Measurements from ENCODE around the gene ZFAND3.
"Not testable (repeated sequence)": the region's sequence is repeated elsewhere in the genome, so short reads cannot be mapped to it uniquely, and the experiment has no call there.

The ZFAND3 gene

DNA sequence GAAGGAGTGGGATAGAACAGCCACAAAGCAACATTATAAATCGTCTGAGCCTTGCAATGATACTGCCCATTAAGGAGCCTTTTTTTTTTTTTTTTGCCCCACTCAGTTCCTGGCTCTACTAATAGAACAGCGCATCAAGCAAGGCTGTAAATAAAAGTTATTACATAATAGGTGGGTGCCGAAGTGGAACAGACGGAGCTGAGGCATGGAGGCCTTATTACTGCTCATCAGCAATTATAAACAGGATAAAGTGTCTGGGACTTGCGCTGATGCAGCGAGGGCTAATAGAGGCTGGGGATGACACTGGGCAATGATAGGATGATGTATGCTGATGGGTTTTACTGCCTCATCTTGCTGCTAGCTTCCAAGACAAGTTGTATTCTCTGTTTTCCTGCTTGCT lies 272.1 kb downstream of the ZFAND3 start:
- DNase-seq (ENCODE audit: low spot score) = no peak

DNA sequence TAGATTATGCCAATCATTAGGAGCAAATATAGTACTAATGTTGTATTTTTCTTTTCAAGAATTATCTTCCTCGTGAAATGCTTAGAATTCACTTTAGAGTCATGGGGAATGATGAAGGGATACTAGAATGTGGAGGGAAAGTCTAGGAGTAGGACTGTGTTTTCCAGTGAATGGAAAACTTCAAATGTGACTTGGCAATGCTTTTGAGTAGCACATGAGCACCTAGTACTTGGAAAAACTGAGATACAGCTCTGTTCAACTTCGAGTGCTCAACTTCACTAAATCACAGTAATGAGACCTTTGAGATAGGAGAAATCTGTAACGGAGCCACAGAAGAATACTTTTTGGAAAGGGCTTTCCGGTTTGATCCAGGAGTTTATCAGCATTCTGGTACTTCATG lies 272.9 kb downstream of the ZFAND3 start:
- DNase-seq (ENCODE audit: low spot score) = no peak

GRCh38 chr6:38092964-38093363 lies 273.4 kb downstream of the ZFAND3 start:
- no peak for DNase-seq (ENCODE audit: low spot score)

GRCh38 chr6:38095054-38095453 lies 275.5 kb downstream of the ZFAND3 start:
- no peak for DNase-seq (ENCODE audit: low spot score)

GRCh38 chr6:38099221-38099620 lies 279.7 kb downstream of the ZFAND3 start:
- no peak for DNase-seq (ENCODE audit: low spot score)

GRCh38 chr6:38100380-38100779 lies 280.9 kb downstream of the ZFAND3 start:
- no peak for DNase-seq (ENCODE audit: low spot score)

DNA sequence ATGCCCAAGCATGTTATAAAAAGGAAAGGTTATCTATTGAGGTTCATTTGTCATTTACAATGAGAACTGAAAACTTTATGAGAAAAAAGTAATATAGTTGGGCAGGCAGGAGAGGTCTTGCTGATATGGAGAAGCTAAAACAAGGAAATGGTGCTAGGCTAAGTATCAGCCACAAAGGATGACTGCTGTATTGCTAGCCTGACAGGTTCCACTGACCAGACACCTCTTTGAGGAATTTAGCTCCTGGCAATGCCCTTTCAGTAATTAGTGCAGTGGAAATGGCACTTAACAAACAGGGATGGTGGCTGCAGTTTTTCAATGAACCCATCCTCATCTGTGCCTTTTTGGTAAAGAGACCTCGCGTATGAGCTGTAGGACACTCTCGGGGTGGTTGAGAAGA lies 284.4 kb downstream of the ZFAND3 start:
- DNase-seq (ENCODE audit: low spot score) = no peak

- DNase-seq (ENCODE audit: low spot score) = no peak
Observed at GRCh38 chr6:38105066-38105465, 285.5 kb downstream of the ZFAND3 start.

GRCh38 chr6:38107073-38107472 lies 287.5 kb downstream of the ZFAND3 start:
- DNase-seq (ENCODE audit: low spot score) = no peak

DNA sequence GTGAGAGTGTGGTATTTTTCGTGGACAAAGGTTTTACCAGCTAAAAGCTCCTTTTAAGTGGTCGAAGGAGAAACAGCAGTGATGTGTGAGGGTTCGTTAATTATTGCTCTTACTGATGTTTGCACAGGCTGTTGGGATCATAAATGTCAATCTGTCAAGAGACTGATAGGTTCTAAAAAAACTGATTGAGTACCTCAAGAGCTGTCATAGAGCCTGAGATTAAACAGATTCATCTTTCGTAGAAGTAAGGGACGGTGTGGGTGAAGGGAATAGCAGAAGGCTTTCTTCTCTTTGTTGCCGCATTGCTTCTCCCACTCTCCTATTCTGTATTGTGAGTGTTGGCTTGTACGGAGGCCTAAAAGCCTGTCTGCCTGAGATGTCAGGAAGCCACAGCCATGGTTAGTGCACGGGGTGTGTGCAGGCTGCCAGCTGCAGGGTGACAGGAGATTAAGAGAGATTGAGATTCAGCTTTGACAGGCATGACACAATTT lies 291.0 kb downstream of the ZFAND3 start:
- DNase-seq (ENCODE audit: low spot score) = no peak

DNA sequence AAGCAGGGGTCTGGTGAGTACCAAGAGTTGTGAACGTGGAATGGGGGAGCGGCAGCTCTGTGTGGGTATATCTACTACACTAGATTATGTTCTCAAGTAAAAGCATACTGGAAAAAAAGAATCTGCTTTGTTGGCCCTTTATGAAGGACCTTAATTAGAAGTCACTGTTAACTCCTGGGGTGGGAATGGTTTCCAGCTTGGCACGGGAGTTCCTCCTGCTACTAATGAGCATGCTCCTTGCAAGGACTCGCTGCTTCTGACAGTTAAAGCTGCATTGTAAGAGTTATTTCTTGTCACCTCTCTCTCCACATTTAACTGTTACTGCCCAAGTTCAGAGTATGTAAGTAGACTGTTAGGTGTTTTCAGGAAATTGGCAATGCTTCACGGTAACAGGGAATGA lies 292.7 kb downstream of the ZFAND3 start:
- no peak for DNase-seq (ENCODE audit: low spot score)

- no peak for DNase-seq (ENCODE audit: low spot score)
Observed at GRCh38 chr6:38113825-38114576, 294.5 kb downstream of the ZFAND3 start.

GRCh38 chr6:38114976-38115625 lies 295.6 kb downstream of the ZFAND3 start:
- DNase-seq (ENCODE audit: low spot score) = no peak

GRCh38 chr6:38115626-38116008 lies 296.1 kb downstream of the ZFAND3 start:
- no peak for DNase-seq (ENCODE audit: low spot score)

DNA sequence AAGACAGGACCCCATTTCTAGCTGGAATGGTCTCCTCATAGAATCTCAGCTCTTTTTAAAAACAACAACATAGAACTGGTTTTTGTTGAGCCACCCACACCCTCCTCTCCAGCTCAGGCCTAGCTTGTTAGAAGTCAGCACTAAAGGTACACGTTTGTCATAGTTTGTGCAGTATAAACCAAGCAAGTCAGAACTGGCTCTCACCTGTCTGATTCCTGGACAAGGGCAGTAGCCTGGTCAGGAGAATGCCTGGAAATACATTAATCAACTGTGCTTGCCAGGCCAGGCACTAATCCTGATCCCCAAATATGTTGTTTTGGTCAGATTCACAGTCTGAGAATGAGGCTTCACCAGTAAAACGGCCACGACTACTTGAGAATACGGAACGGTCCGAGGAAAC lies 296.7 kb downstream of the ZFAND3 start:
- DNase-seq (ENCODE audit: low spot score) = no peak

- DNase-seq (ENCODE audit: low spot score) = no peak
Observed at GRCh38 chr6:38117281-38117680, 297.8 kb downstream of the ZFAND3 start.

GRCh38 chr6:38118791-38119365 lies 299.4 kb downstream of the ZFAND3 start:
- DNase-seq (ENCODE audit: low spot score) = no peak

- DNase-seq (ENCODE audit: low spot score) = no peak
Observed at GRCh38 chr6:38119516-38119915, 300.0 kb downstream of the ZFAND3 start.

DNA sequence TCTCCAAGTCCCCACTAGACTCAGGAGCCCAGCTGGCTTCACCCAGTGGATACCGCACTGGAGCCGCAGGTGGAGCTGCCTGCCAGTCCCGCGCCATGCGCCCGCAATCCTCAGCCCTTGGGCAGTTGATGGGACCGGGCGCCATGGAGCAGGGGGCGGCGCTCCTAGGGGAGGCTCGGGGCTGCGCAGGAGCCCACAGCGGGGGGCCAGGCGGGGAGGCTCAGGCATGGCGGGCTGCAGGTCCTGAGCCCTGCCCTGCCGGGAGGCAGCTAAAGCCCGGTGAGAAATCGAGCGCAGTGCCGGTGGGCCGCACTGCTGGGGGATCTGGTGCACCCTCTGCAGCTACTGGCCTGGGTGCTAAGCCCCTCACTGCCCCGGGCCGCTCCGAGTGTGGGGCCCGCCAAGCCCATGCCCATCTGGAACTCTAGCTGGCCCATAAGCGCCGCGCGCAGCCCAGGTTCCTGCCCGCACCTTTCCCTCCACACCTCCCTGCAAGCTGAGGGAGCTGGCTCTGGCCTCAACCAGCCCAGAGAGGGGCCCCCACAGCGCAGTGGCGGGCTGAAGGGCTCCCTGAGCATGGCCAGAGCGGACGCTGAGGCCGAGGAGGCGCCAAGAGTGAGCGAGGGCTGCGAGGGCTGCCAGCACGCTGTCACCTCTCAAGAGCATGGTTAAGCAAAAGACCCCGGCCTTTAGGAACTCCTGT lies 304.8 kb downstream of the ZFAND3 start:
- not testable (repeated sequence) for DNase-seq (ENCODE audit: low spot score)

GRCh38 chr6:38127284-38127683 lies 307.8 kb downstream of the ZFAND3 start:
- no peak for DNase-seq (ENCODE audit: low spot score)

GRCh38 chr6:38131527-38131965 lies 312.0 kb downstream of the ZFAND3 start:
- DNase-seq (ENCODE audit: low spot score) = no peak

- no peak for DNase-seq (ENCODE audit: low spot score)
Observed at GRCh38 chr6:38133932-38134703, 314.6 kb downstream of the ZFAND3 start.
